Keratinocyte (primary cell): ENCODE results near the gene SLC2A5. TPM values are rescaled to one million over a fixed set of nuclear protein-coding genes. Genes with fewer than 3 reads are reported as not detected.
A peak's percentile ranks its signal among the peaks of the same experiment; 100 is the strongest.

ENCODE experiments used
- DNase-seq: peaks from one replicate; pipeline ENCODE4 v3.0.0-alpha.2; 2011; ENCODE audit warnings: low read depth, missing footprints, low spot score
- FAIRE-seq: peaks from 2 replicates; lab custom pipeline; 2011; peaks lifted over from hg19 to GRCh38; lab: Jason Lieb, UNC
- H2AFZ ChIP-seq: 2 replicates; pipeline ENCODE4 v1.6.0; 2012; ENCODE audit warnings: low read length, control low read depth, inconsistent platforms; ENCODE audit not compliant: control insufficient read depth
- H3K27ac ChIP-seq: 2 replicates; pipeline ENCODE4 v1.5.1; 2011; ENCODE audit warnings: low read length; ENCODE audit not compliant: control insufficient read depth, insufficient read depth
- H3K27me3 ChIP-seq: 3 replicates; pipeline ENCODE4 v1.6.0; 2011; ENCODE audit warnings: low read length; ENCODE audit not compliant: control insufficient read depth, insufficient read depth; ENCODE audit errors: extremely low read depth
- H3K36me3 ChIP-seq, 2 experiments: 2 replicates in 1 of 2; 3 replicates in 1 of 2; pipeline ENCODE4 v1.5.1; 2011; ENCODE audit warnings: low read length in 2 of 2, mild to moderate bottlenecking in 1 of 2; ENCODE audit not compliant: control insufficient read depth in 2 of 2, insufficient read depth in 2 of 2; ENCODE audit errors: extremely low read depth in 1 of 2
- H3K4me1 ChIP-seq: 3 replicates; pipeline ENCODE4 v1.5.1; 2011; ENCODE audit warnings: low read length; ENCODE audit not compliant: control insufficient read depth, insufficient read depth; ENCODE audit errors: extremely low read depth
- H3K4me2 ChIP-seq: 3 replicates; pipeline ENCODE4 v1.6.0; 2011; ENCODE audit warnings: low read depth, low read length; ENCODE audit not compliant: control insufficient read depth, insufficient read depth; ENCODE audit errors: extremely low read depth
- H3K4me3 ChIP-seq, 3 experiments: fragments of 200-600 bp in 1 of 3; sonication (generic) in 1 of 3; 2 replicates in 2 of 3; 3 replicates in 1 of 3; pipeline ENCODE4 v1.5.1; 2011 to 2016; ENCODE audit warnings: low read length in 3 of 3, mild to moderate bottlenecking in 3 of 3, control low read depth in 2 of 3, inconsistent platforms in 1 of 3, low read depth in 1 of 3, mixed read lengths in 1 of 3, mixed run types in 1 of 3, moderate library complexity in 1 of 3; ENCODE audit not compliant: control insufficient read depth in 2 of 3, insufficient read depth in 2 of 3; ENCODE audit errors: extremely low read depth in 1 of 3
- H3K79me2 ChIP-seq: 2 replicates; pipeline ENCODE4 v1.6.0; 2012; ENCODE audit warnings: low read length; ENCODE audit not compliant: control insufficient read depth, insufficient read depth
- H3K9ac ChIP-seq: 3 replicates; pipeline ENCODE4 v1.6.0; 2011; ENCODE audit warnings: low read length; ENCODE audit not compliant: control insufficient read depth, insufficient read depth; ENCODE audit errors: extremely low read depth
- H3K9me1 ChIP-seq: 3 replicates; pipeline ENCODE4 v1.6.0; 2011; ENCODE audit warnings: low read length; ENCODE audit not compliant: control insufficient read depth, insufficient read depth; ENCODE audit errors: extremely low read depth
- H3K9me3 ChIP-seq: 2 replicates; pipeline ENCODE4 v1.5.1; 2012; ENCODE audit warnings: low read depth, low read length; ENCODE audit not compliant: control insufficient read depth
- H4K20me1 ChIP-seq: 3 replicates; pipeline ENCODE4 v1.6.0; 2011; ENCODE audit warnings: low read length; ENCODE audit not compliant: control insufficient read depth, insufficient read depth; ENCODE audit errors: extremely low read depth
- CTCF ChIP-seq, 3 experiments: IDR thresholded peaks in 1 of 3; conservative IDR thresholded peaks in 1 of 3; optimal IDR thresholded peaks in 1 of 3; 2 replicates in 2 of 3; 3 replicates in 1 of 3; pipeline versions ENCODE3 to v1.5.1; 2011; ENCODE audit warnings: low read length in 3 of 3, mild to moderate bottlenecking in 3 of 3, moderate library complexity in 2 of 3, control low read depth in 1 of 3, inconsistent platforms in 1 of 3; ENCODE audit not compliant: insufficient read depth in 2 of 3; ENCODE audit errors: extremely low read depth in 1 of 3
- EZH2 ChIP-seq: IDR thresholded peaks from one replicate; pipeline ENCODE4 v1.6.1; 2012; ENCODE audit warnings: inconsistent platforms, mild to moderate bottlenecking, low read length, moderate library complexity
- dilution Hi-C: fragments of 300-500 bp; cut with MboI; formaldehyde crosslinking; loops from one replicate; pipeline ENCODE4 v1.7.0; 2020; ENCODE audit warnings: low sequenced_read_pairs; ENCODE audit not compliant: extremely low pct_ligation_motif_present
- polyA plus RNA-seq, 5 experiments: library from polyadenylated mRNA; depleted of rRNA in 3 of 5; stranded (reverse) in 3 of 5; stranded (forward) in 1 of 5; unstranded in 1 of 5; fragments of >200 nt; gene quantifications; 1 replicate in 1 of 5; 2 replicates in 3 of 5; 3 replicates in 1 of 5; pipeline versions ENCODE4 v1.2.1 to v1.2.3, GENCODE V29; 2011 to 2012; ENCODE audit warnings: missing spikeins in 2 of 5, low read depth in 1 of 5, low replicate concordance in 1 of 5

Gene SLC2A5
- polyA plus RNA-seq, 1 donor (not counting 4 experiments of a cell fraction or from before 2014, with no cell fraction given): 0.77 TPM

DNA sequence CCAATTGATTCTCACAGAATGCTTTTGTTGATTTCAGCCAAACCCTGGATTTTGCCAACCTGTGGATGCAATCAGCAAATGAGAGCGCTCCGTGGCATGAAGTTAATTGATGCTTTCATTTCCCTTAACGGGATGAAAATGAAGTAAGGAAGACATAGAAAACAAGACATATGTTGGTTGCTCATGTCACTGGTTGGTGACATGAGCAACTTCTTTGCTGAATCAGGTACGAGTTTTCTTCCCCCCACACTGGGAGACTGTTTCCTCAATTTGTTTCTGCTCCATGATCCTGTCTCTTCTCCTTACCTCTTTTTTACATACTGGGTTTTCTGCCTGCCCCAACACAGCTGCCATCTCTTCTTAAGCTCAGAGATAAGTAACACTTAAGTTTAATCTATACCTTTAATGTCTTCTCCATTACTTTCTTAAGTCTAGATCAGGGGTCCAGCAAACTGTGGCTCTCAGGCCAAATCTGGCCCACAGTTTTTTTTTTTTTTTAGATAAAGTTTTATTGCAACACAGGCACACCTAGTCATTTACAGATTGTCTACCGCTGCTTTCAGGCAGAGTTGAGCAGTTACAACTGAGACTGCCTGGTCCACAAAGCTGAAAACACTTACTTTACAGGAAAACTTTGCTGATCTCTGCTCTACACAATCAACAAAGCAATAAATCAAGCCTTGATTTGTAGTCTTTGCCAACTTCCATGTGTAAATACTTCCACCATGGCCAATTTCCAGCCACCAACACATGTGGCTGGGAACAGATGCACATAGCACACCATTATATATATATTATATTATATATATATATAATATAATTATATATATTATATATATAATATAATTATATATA lies 46.1 kb upstream of the SLC2A5 start:
- TF ChIP-seq CTCF (optimal IDR thresholded peaks at IDR 0.05 in 1 of 3, IDR thresholded peaks at IDR 0.05 in 1 of 3, conservative IDR thresholded peaks at IDR 0.05 in 1 of 3; ENCODE audit: extremely low read depth in 1 of 3, insufficient read depth in 2 of 3, low read length in 3 of 3) (no peak), EZH2 (no peak)
- peak overlapping the region; percentile 18 for H3K9ac ChIP-seq
- peaks cover 4 to 6% of the 10 kb centered on the region in 2 experiments for H3K36me3 ChIP-seq
- FAIRE-seq (no peak), DNase-seq (no peak)
- no peaks in the 10 kb centered on the region for H3K27me3 ChIP-seq
- dilution Hi-C loops: no loop called here
- no peaks in the 10 kb centered on the region for H3K9me3 ChIP-seq
- no peaks in the 10 kb centered on the region for H3K9me1 ChIP-seq
- H2AFZ ChIP-seq: no peak overlapping the region
- H4K20me1 ChIP-seq: no peaks in the 10 kb centered on the region
- peaks cover 12% of the 10 kb centered on the region for H3K79me2 ChIP-seq
- peak overlapping the region; percentile 44 for H3K27ac ChIP-seq
- peaks cover 39% of the 10 kb centered on the region for H3K4me1 ChIP-seq
- no peak overlapping the region for H3K4me3 ChIP-seq
- peak overlapping the region; percentile 25 for H3K4me2 ChIP-seq

DNA sequence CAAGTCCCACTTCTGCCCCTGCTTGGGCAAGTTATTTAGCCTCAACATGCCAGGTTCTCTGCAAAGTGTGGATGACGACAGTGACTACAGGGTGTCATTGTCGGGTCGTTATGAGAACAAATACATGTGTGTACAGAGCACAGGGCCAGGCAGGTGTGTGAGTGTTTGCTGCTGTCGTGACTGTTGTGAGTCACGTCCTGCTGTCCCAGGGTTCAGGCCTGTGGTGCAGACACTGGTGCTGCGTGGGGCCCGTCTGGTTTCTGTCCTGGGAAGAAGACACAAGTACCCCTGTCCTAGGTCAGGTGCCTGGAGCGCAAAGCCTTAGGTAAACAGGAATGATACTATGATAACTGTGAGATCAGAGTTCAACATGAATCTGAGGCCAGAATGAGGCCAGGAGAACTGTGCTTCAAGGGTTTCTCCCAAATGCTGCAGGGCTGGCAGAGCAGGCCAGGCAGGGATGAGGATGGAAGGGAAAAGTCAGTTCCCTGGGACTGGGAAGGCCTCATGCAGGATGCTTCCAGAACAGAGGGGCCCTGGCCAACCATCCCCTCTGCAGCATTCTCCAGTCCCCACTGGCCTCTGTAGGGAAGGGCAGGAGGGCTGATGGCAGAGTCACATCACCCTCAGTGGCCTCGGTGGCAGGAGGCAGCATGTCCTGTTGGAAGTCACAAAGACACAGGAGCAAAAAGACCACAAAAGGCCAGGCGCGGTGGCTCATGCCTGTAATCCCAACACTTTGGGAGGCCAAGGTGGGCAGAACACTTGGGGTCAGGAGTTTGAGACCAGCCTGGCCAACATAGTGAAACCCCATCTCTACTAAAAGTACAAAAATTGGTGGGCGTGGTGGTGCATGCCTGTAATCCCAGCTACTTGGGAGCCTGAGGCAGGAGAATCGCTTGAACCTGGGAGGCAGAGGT lies 43.8 kb upstream of the SLC2A5 start:
- no peak overlapping the region for H3K4me3 ChIP-seq
- no peaks in the 10 kb centered on the region for H3K27me3 ChIP-seq
- peaks cover 1 to 3% of the 10 kb centered on the region in 2 experiments for H3K36me3 ChIP-seq
- FAIRE-seq: peak; percentile 87
- H3K9ac ChIP-seq: peak overlapping the region; percentile 39
- peaks cover 4% of the 10 kb centered on the region for H3K79me2 ChIP-seq
- peak overlapping the region; percentile 70 for H3K27ac ChIP-seq
- H3K4me2 ChIP-seq: no peak overlapping the region
- no peak for TF ChIP-seq CTCF (optimal IDR thresholded peaks at IDR 0.05 in 1 of 3, IDR thresholded peaks at IDR 0.05 in 1 of 3, conservative IDR thresholded peaks at IDR 0.05 in 1 of 3; ENCODE audit: extremely low read depth in 1 of 3, insufficient read depth in 2 of 3, low read length in 3 of 3)
- no peak for TF ChIP-seq EZH2
- H3K9me1 ChIP-seq: no peaks in the 10 kb centered on the region
- H4K20me1 ChIP-seq: no peaks in the 10 kb centered on the region
- dilution Hi-C loops: no loop called here
- H3K4me1 ChIP-seq: peaks cover 43% of the 10 kb centered on the region
- no peak for DNase-seq
- no peaks in the 10 kb centered on the region for H3K9me3 ChIP-seq
- H2AFZ ChIP-seq: no peak overlapping the region
